Measurements from ENCODE around the gene PYGB.
A peak's percentile ranks its signal among the peaks of the same experiment; 100 is the strongest.

Gene PYGB

DNA sequence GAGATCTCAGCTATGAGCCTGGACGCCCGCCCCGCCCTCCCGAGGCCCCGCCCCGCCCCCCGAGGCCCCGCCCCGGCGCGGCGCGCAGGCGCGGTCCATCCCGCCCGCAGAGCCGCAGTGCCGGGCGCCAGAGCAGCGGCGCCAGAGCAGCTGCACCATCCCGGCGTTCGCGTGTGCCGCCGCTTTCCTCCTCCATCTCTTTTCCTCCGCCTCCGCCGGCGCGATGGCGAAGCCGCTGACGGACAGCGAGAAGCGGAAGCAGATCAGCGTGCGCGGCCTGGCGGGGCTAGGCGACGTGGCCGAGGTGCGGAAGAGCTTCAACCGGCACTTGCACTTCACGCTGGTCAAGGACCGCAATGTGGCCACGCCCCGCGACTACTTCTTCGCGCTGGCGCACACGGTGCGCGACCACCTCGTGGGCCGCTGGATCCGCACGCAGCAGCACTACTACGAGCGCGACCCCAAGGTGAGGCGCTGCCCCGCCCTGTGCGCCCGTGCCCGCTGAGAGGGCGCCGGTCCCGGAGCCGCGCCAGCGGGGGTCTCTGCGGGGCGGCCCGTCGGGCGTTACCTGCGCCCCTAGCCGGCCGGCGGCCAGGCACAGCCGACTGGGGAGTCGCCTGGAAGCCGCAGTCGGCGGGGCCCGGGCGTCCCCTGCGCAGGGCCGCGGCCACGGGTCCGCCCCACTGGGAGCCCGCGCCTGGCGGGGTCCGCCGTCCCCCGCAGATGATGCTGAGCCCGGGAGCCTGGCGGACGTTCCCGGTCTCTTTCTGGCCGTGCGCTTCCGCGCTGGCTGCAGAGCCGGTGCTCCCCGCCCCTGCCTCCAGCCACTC, at the start of gene PYGB:
Gene PYGB, plus strand, starts transcription at position 130 of the 830 bp plus-strand sequence. Its CDS starts 94 bp downstream, at position 224.
- Mint-ChIP-seq H3K27me3 (peaks cover 11 to 13% of the 10 kb centered on the region in 2 donors), H3K4me1 (peaks cover 21 to 26% of the 10 kb centered on the region in 2 donors), H3K27ac (peak within 1 kb of the TSS; percentile 96), H3K9me3 (no peaks in the 10 kb centered on the region), H3K36me3 (peaks cover 0 to 10% of the 10 kb centered on the region in 2 donors), H3K4me3 (peak within 1 kb of the TSS; percentile 93 to 97)
- ATAC-seq (replicated peaks) = peak; percentile 77 to 82
- peak; percentile 74 for DNase-seq

DNA sequence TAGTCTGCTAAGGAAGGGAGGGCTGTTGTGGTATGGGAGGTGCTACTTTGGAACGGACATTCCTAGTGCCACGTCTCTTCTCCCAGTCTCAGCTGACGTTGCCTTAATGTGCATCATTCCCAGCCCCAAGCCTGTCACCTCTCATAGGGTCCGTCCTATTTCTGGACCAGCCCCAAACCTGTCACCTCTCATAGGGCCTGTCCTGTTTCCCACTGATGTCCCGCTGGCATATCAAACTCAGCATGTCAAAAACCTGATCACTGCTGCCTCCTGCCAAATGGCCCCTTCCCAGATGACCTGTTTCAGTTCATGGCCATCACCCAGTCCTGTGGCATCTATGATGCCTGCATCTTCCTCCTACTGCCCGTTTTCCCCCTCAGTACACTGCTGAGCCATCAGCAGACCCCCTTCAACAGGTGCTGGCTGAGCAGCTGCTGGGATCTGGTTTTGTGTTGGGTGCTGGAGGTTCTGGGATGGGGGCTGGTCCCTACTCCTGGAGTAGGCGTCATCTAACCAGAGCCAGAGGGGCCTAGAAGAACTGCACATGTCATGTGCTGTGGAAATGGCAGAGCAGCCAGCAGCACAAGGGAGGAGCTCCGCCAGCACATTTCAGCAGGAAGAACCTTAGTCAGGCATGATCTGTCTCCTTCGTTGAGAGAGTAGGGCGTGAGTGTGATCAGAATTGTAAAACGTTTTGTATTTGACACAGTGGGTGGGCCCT, 49.1 kb upstream of the PYGB start:
- DNase-seq (no peak), ATAC-seq (replicated peaks) (no peak)
- H3K9me3 Mint-ChIP-seq = peaks cover 0 to 5% of the 10 kb centered on the region in 2 donors
- peaks cover 35 to 64% of the 10 kb centered on the region in 2 donors for H3K4me1 Mint-ChIP-seq
- H3K27me3 Mint-ChIP-seq = no peaks in the 10 kb centered on the region
- H3K27ac Mint-ChIP-seq = no peak overlapping the region
- H3K36me3 Mint-ChIP-seq = peaks cover 17 to 28% of the 10 kb centered on the region in 2 donors
- H3K4me3 Mint-ChIP-seq = no peak overlapping the region

DNA sequence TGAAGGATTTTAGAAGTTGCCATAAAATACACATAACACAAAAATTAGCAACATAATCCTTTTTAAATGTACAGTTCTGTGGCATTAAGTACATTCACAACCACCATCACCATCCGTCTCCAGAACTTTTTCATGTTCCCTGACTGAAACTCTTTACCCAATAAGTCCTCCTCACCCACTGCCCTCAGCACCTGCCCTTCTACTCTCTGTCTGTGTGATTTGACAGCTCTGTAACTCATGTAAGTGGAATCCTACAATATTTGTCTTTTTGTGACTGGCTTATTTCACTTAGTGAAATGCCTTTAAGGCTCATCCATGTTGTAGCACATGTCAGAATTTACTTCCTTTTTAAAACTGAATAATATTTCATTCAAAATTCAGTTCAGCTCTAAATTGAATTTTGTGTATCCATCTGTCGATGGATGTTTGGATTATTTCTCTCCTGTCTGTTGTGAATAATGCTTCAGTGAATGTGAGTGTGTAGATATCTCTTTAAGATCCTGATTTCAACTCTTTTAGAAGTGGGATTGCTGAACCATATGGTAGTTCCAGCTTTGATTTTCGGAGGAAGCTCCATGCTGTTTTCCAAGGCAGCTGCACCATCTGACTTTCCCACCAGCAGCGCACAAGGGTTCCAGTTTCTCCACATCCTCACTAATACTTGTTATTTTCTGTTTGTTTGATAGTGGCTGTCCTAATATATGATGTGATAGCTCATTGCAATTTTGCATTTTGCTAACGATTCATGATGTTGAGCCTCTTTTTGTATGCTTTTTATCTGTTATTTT, 48.2 kb upstream of the PYGB start:
- H3K4me3 Mint-ChIP-seq = no peak overlapping the region
- peaks cover 17 to 30% of the 10 kb centered on the region in 2 donors for H3K36me3 Mint-ChIP-seq
- ATAC-seq (replicated peaks) = no peak
- no peaks in the 10 kb centered on the region for H3K27me3 Mint-ChIP-seq
- peaks cover 41 to 69% of the 10 kb centered on the region in 2 donors for H3K4me1 Mint-ChIP-seq
- no peak for DNase-seq
- no peak overlapping the region for H3K27ac Mint-ChIP-seq
- H3K9me3 Mint-ChIP-seq = peaks cover 0 to 5% of the 10 kb centered on the region in 2 donors

DNA sequence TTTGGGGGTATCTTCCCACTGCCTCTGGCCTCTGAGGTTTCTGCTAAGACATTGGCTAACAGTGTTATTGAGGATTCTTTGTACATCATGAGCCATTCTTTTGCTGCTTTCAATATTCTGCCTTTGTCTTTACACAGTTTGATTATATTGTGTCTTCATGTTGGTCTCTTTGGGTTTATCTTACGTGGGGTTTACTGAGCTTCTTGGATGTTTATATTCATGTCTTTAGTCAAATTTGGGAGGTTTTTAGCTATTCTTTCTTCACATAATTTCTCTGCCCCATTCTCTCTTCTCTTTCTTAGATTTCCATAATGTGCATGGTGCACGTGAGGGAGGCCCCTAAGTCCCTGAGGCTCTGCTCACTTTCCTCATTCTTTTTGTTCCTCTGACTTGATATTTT, 44.8 kb upstream of the PYGB start:
- H3K9me3 Mint-ChIP-seq = peaks cover 0 to 5% of the 10 kb centered on the region in 2 donors
- H3K36me3 Mint-ChIP-seq = peaks cover 22 to 36% of the 10 kb centered on the region in 2 donors
- H3K27ac Mint-ChIP-seq = no peak overlapping the region
- no peak for ATAC-seq (replicated peaks)
- H3K27me3 Mint-ChIP-seq = no peaks in the 10 kb centered on the region
- DNase-seq = no peak
- H3K4me1 Mint-ChIP-seq = peaks cover 36 to 59% of the 10 kb centered on the region in 2 donors
- no peak overlapping the region for H3K4me3 Mint-ChIP-seq

DNA sequence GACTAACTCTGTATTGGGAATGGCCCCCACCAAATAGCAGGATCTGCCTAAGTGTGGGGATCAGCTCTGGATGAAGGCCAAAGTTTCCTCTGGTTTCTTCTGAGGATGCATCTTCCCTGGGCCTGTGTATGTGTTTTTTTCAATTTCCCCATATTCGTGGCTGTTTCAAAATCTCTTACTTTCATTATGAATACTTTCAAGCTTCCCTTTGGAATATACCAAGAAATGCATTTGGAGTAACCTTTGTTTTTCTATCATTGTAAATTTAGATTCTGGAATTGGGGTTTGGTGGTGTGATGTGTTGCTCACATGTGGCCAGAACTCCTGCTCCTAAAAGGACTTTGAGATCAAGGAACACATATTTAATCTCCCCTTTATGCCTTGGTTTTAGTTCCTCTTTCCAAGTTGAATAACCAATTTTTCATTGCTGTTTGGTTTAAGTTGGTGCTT, 44.0 kb upstream of the PYGB start:
- DNase-seq (no peak), ATAC-seq (replicated peaks) (peak; percentile 49 to 52)
- peak overlapping the region; percentile 70 for H3K27ac Mint-ChIP-seq
- H3K36me3 Mint-ChIP-seq = peaks cover 19 to 36% of the 10 kb centered on the region in 2 donors
- H3K9me3 Mint-ChIP-seq = peaks cover 0 to 5% of the 10 kb centered on the region in 2 donors
- H3K27me3 Mint-ChIP-seq = no peaks in the 10 kb centered on the region
- H3K4me3 Mint-ChIP-seq = peak overlapping the region; percentile 22 to 54
- H3K4me1 Mint-ChIP-seq = peaks cover 34 to 55% of the 10 kb centered on the region in 2 donors

DNA sequence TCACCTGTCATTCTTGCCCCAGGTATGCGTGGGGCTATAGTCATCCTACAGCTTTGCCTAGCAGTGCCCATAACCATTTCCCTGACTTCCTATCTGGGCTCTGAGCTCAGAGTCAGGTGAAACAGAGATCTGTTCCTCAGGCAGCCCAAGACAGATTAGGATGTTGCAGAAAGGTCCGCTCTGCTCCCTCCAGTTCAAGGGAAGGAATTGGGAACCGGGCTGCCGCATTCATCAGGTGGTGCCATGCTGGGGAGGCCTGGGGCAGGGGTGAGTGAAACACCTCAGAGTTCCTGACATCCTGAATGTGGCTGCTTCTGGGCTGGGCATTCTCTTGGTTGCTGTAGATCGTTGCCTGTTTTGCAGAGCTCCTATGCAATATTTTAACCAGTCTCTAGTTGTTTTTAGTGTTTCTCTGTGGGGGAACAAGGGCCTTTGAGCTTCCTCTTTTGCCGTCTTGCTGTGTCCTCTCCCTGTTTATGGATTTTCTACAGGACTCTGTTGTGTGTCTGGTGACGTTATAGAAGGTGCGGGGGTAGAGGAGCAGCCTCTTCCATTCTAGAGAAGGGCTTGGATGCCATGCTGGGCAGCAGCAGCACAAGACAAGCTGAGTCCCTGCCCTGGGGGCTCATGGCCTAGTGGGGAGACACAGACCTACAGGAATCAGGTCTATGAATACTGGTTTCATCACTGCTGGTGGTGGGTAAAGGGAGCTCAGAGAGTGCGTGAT, 43.2 kb upstream of the PYGB start:
- H3K4me3 Mint-ChIP-seq = no peak overlapping the region
- peaks cover 0 to 5% of the 10 kb centered on the region in 2 donors for H3K9me3 Mint-ChIP-seq
- ATAC-seq (replicated peaks) (no peak), DNase-seq (no peak)
- no peaks in the 10 kb centered on the region for H3K27me3 Mint-ChIP-seq
- H3K4me1 Mint-ChIP-seq = peaks cover 30 to 47% of the 10 kb centered on the region in 2 donors
- peak overlapping the region; percentile 2 for H3K27ac Mint-ChIP-seq
- H3K36me3 Mint-ChIP-seq = peaks cover 19 to 35% of the 10 kb centered on the region in 2 donors

DNA sequence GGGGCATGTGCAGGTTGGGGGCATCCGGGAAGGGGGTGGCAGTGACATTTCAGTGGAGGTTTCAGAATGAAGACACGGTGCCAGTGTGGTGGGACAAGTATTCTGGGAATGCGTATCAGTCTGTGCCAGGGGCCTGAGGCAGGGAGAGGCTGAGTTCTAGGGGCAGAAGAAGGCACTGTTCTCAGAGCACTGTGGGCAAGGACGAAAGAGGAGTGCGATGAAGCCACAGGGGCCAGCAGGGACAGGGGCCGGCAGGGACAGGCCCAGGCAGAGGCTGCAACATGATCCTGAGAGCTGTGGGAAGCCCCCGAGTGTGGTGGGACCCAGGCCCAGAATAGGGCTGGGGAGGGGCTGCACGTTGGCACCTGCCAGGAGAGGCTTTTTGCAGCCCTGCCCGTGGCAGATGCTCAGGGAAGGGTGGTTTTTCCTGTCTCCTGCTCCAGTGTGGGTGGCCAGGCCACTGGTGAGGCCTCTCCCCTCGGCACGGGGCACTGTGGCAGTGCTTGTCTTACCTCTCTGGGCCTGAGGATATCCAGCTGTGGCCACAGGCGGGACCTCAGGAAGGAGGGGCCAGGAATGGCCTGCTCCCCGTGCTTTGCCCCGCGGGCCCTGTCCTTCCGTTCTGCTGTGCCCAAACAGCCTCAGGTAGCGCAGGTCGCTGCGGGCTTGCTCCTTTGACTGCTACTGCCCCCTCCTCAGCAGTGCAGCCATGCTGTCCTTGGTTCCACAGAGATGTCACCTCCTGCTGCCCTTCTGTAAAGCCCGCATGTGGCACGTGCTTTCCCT, 42.4 kb upstream of the PYGB start:
- Mint-ChIP-seq H3K27ac (peak overlapping the region; percentile 2), H3K9me3 (peaks cover 0 to 5% of the 10 kb centered on the region in 2 donors), H3K4me3 (no peak overlapping the region), H3K27me3 (no peaks in the 10 kb centered on the region), H3K4me1 (peaks cover 30 to 40% of the 10 kb centered on the region in 2 donors), H3K36me3 (peaks cover 21 to 36% of the 10 kb centered on the region in 2 donors)
- DNase-seq (no peak), ATAC-seq (replicated peaks) (no peak)

DNA sequence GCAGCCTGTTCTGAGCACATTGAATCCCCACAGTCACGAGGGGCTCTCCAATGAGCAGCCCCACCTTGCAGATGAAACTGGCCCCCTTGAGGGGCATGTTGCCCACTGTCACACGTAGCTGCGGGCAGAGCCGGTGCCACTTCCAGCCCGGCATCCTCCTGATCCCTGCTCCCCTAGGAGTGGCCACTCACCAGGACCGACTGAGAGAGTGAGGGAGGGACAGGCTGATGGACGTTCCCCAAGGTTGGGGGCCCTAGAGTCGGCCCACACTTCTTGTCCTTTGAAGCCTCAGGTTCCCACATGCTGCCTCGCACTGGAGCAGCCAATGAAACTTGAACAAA, 41.9 kb upstream of the PYGB start:
- no peak for DNase-seq
- no peaks in the 10 kb centered on the region for H3K27me3 Mint-ChIP-seq
- H3K27ac Mint-ChIP-seq = no peak overlapping the region

DNA sequence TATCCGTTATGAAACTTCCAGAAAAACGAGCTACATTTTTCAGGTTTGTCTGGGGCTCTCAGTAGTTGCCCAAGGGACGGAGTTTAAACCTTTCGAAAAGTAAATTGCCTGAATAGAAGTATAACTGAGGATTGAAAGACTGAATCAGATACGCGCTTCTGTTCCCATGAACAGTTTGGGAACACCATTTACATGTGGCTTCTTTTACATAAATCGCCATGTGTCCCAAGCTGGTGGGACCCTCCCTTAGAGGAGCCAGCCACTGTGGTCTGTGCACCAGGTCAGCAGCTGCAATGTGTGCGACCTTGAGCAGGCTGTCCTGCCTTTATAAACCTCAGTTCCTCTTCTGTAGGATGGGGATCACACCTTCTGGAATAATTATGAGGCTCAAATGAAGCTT, 41.3 kb upstream of the PYGB start:
- Mint-ChIP-seq H3K27ac (no peak overlapping the region), H3K4me3 (no peak overlapping the region), H3K36me3 (peaks cover 24 to 31% of the 10 kb centered on the region in 2 donors), H3K9me3 (peaks cover 0 to 5% of the 10 kb centered on the region in 2 donors), H3K27me3 (no peaks in the 10 kb centered on the region), H3K4me1 (peaks cover 25 to 40% of the 10 kb centered on the region in 2 donors)
- DNase-seq (no peak), ATAC-seq (replicated peaks) (no peak)

More for the DNA sequence above, 41.9 kb upstream of the PYGB start:
- ATAC-seq (replicated peaks) = no peak
- no peak overlapping the region for H3K4me3 Mint-ChIP-seq
- H3K9me3 Mint-ChIP-seq = peaks cover 0 to 5% of the 10 kb centered on the region in 2 donors
- peaks cover 26 to 40% of the 10 kb centered on the region in 2 donors for H3K4me1 Mint-ChIP-seq
- peaks cover 21 to 32% of the 10 kb centered on the region in 2 donors for H3K36me3 Mint-ChIP-seq

DNA sequence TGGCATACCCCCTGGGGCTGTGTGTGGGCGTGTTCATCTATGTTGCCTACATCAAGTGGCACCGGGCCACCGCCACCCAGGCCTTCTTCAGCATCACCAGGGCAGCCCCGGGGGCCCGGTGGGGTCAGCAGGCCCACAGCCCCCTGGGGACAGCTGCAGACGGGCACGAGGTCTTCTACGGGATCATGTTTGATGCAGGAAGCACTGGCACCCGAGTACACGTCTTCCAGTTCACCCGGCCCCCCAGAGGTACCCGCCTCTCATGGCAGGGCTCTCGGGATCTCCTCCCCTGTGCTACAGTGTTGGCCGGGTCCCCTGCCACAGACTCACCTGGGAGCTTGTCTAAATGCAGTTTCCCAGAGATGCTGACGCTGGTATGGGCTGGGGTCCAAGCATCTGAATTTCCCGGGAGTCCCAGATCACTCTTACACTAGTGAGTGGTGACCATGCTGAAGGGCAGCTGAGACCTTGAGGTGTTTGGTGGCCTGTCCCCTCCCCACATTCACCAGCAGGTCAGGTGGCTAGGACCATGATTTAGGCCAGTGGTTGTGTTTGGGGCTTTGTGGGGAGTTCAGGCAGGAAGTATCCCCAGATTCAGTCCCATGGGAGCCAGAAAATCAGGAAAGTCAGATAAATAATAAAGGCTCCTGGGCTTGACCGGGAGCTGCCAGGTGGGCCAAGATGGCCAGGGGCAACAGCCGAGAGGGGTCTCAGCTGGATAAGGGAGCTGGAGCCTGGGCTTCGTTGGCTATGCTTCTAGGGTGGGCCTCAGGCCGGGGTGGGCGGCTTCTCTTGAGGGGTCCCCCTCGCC, 40.5 kb upstream of the PYGB start:
- ATAC-seq (replicated peaks) = no peak
- H3K36me3 Mint-ChIP-seq = peaks cover 30 to 38% of the 10 kb centered on the region in 2 donors
- DNase-seq = no peak
- no peak overlapping the region for H3K27ac Mint-ChIP-seq
- no peaks in the 10 kb centered on the region for H3K27me3 Mint-ChIP-seq
- H3K4me3 Mint-ChIP-seq = no peak overlapping the region
- H3K9me3 Mint-ChIP-seq = peaks cover 0 to 5% of the 10 kb centered on the region in 2 donors
- H3K4me1 Mint-ChIP-seq = peaks cover 25 to 37% of the 10 kb centered on the region in 2 donors

DNA sequence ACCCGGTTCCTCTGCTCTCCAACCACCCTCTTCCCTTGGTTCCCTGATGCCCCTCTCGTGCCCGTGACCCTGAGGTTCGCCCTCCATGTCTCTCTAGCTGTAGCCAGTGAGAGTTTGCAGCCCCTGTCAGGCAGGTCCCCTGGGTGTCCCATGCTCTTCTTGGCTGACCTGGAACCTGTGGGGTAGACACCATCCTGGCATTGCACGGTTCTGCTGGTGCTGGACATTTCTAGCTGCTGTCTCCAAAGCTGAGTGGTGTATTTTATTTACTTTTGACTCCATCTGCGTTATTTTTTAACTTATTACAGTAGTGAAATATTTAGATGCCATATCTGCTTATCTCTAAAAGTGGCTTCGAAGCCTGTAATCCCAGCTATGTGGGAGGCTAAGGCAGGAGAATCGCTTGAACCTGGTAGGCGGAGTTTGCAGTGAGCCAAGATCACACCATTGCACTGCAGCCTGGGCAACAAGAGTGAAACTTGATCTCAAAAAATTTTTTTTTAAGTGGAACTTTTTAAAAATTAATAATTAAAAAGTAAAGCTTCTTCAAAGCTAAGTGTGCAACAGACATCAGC, 39.8 kb upstream of the PYGB start:
- DNase-seq (no peak), ATAC-seq (replicated peaks) (no peak)
- H3K27ac Mint-ChIP-seq = no peak overlapping the region
- H3K4me3 Mint-ChIP-seq = no peak overlapping the region
- peaks cover 30 to 38% of the 10 kb centered on the region in 2 donors for H3K36me3 Mint-ChIP-seq
- peaks cover 0 to 5% of the 10 kb centered on the region in 2 donors for H3K9me3 Mint-ChIP-seq
- no peaks in the 10 kb centered on the region for H3K27me3 Mint-ChIP-seq
- peaks cover 24 to 31% of the 10 kb centered on the region in 2 donors for H3K4me1 Mint-ChIP-seq

DNA sequence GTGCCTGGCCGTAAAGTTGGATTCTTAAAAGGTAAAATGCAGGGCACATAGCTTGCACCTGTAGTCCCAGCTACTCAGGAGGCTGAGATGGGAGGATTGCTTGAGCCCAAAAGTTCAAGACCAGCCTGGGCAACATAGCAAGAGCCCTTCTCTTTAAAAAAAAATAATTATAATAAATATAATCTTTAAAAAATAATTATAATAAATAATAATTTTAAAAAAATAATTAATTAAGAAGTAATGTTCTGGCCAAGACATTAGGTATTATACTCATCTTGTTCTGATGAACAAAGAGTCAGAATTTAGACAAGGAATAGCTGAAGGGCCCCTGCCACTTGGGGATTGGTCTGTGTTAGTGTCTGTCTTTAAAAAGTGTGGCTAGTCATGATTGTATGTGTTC, 38.5 kb upstream of the PYGB start:
- H3K27ac Mint-ChIP-seq = no peak overlapping the region
- no peak for DNase-seq
- ATAC-seq (replicated peaks) = no peak
- peaks cover 38 to 40% of the 10 kb centered on the region in 2 donors for H3K36me3 Mint-ChIP-seq
- H3K9me3 Mint-ChIP-seq = no peaks in the 10 kb centered on the region
- no peak overlapping the region for H3K4me3 Mint-ChIP-seq
- peaks cover 12 to 17% of the 10 kb centered on the region in 2 donors for H3K4me1 Mint-ChIP-seq
- H3K27me3 Mint-ChIP-seq = no peaks in the 10 kb centered on the region
